ENCODE data around the gene ZMIZ1.

Gene ZMIZ1

DNA sequence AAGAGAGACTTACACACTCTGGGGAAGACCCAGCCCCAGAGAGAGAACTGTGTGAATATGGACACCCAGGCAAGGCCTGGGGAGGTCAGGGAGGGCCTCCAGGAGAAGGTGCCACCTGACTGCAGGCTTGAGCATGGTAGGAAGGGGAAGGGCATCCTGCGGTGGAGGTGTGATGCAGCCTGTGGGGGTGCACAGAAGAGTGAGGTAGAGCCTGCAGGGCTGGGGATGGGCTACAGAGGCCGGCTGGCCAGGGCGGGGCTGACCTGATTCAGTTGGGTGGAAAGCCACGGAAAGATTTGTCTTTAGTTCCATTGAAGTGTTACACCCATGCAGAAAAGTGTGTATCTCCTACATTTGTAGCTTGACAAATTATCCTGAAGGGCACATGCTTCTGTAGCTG lies 47.6 kb downstream of the ZMIZ1 start:
- DNase-seq (ENCODE audit: low read depth in 3 of 3, low spot score in 1 of 3) = no peak

DNA sequence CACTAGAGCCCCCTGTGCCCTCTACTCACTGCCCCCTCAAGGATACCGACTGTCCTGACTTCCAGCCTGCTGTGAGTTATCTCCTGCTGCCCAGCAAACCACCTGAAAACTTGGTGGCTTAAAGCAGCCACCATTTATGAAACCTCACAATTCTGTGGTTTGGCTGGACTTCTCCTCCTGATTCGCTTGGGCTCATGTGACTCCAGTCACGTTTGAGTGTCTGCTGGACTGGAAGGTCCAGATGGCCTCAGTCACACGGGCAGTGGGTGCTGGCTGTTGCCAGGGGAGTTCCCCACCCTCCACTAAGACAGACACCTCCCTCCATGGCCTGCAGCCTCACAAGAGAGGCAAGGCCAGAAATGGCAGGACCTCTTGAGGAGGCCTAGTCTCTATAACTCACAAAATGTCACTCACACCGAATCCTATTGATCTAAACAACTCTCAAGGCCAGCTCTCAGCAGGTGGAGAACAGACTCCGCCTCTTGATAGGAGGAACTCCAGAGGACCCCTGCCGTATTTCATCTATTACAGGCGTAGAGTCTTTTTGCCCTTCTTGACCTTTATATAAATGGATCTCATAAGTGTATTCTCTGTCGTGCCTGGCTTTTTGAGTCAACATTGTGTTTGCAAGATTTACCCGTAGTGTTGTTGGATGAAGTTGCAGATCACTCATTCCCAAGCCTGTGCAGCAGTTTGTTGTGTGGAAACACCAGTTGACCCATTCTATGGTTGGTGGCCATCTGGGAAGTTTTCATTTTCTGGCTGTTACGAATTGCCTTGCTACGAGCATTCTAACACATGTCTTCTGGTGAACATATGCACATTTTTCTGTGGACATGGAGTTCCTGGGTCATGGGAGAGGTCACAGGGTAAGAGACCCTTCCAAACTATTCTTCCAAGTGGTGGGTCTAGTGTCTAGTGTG lies 48.3 kb downstream of the ZMIZ1 start:
- DNase-seq (ENCODE audit: low read depth in 3 of 3, low spot score in 1 of 3) = no peak

DNA sequence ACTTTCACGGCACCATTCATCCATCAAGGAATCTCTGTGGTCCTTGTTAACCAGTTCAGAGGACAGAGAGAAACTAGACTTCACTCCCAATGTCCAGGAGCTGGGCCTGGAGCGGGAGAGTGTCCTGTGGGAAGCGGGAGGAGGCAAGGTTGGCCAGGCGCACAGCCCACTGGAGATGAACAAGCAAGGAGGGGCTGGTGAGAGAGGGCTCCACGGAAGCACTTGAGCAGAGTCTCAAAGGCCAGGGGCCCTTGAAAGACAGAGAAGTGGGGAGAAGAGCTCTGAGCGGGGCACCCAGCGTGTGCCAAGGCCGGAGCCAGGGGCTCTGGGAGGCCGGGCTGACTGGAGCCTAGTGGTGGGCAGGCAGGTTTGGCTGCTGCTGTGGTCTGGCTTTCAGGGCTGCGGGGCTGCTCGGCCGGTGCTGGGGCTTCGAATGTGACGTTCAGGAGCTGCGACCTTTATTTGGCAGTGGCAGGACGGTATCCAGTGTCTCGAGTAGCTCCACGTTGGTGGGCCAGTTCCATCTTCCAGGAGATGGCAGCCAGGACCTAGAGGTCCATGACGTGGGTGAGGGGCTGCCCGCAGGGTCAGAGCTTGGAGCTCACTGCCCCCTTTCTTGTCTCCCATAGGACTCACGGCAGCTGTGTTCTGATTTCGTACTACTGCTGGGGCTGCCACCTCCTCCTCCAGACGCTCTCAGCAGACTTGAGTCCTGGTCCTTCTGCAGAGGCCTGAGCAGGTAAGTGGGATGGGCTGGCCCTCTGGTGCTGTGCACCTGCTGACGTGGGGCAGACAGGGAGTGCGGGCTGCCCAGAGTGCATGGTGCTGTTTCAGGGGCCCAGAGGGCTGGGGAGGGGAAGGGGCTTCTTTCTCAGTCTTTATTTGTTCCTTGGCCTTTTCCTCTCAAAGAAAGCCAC lies 49.8 kb downstream of the ZMIZ1 start:
- DNase-seq (ENCODE audit: low read depth in 3 of 3, low spot score in 1 of 3) = no peak

DNA sequence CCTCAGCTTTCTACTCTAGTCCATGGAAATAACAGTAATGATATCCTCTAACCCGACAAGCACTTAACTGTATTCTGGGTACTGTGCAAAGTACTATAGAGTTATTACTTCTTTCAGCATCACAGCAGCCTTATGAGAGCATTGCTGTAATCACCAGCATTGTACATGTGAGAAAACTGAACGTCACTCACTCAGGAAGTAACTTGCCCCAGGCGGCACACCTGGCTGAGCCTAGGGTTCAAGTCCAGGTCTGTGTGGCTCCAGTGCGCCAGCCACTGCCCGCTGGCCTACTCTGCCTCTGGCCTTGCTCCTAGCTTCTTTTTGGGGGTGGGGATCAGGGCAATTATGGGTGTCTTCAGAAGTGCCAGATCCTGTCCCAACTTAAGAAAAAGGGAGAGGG lies 50.5 kb downstream of the ZMIZ1 start:
- no peak for DNase-seq (ENCODE audit: low read depth in 3 of 3, low spot score in 1 of 3)

DNA sequence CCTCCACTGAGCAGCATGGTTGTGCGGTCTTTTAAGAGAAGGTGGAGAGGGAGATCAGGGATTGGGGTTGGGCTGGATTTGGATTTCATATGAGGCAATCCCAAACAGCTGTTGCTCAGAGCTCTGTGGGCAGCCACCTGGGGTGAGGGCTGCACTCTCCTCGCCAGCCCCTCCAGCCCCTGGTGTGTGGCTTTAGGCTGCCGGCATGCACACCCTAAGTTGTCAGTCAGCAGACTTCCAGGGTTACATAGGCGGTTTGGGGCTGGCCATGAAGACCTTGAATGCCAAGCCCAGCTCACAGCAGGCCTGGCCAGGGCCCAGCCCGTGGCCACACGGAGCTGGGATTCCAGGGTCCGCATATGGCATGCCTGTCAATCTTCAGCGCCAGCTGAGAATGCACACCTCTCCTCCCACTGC lies 54.8 kb downstream of the ZMIZ1 start:
- no peak for DNase-seq (ENCODE audit: low read depth in 3 of 3, low spot score in 1 of 3)

DNA sequence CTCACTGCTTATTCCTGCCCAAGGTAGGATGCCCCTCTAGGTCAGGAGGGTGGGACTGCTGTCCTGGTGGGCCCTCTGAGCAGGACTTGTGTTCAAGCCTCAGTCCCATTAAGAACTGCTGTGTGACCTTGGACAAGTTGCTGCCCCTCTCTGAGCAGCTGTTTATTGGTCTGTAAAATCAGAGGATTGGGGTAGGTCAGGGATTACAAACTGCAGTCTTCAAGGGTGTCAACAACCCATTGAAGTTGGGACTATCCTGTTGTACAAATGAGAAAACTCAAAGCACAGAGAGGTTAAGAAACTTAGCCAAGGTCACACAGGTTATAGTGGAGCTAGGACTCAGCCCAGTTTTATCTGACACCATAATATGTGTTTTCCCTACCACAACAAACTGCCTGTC lies 55.3 kb downstream of the ZMIZ1 start:
- no peak for DNase-seq (ENCODE audit: low read depth in 3 of 3, low spot score in 1 of 3)

DNA sequence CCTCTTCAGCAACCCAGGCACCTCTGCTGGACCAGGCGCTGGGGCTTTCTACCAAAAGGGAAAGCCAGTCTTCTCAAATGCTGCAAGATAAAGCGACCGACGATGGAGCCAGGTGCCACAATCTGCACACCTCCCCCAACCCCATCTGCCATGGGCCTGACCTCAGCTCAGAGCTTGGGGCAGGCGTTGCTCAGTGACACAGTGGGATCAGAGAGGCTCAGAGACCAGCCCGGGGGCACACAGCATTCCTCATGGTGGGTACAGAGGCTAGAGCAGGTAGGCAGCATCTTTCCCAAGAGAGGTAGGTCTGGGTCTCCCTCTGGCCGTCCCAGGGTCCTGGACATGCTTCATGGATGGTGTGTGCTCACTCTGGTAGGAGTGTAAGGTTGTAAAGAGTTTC lies 56.3 kb downstream of the ZMIZ1 start:
- no peak for DNase-seq (ENCODE audit: low read depth in 3 of 3, low spot score in 1 of 3)

DNA sequence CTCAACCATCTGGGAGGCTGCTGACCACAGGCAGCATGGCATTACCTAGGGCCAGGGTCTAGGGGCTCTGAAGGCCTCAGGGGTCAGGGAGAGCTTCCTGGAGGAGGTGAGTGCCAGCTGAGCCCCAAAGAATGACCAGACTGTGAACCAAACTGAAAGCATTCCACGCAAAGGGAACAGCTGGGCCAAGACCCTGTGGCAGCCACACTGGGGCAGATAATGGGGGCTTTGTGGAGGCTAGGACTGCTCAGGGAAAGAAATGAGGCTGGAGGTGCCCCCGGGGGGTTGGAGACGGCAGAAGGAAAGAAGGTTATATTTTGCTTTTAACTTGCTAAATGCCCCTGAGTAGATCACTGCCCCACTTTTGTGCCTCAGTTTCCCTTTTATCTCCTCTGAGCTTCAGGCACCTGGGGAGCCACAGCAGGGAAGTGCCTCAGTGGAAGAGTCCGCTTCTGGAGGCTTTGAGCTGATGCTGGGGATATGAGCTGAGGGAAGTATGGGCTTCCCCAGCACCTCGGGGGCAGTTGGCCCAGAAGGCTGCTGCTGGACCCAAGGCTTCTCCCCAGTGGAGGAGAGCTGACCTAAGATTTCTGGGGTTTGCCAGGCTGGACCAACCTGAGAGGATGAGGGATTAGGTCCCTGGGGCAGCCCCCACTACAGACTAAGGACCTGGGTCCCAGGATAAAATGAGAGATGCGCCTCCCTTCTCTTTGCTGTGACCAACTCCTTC lies 57.8 kb downstream of the ZMIZ1 start:
- DNase-seq (ENCODE audit: low read depth in 3 of 3, low spot score in 1 of 3) = no peak

DNA sequence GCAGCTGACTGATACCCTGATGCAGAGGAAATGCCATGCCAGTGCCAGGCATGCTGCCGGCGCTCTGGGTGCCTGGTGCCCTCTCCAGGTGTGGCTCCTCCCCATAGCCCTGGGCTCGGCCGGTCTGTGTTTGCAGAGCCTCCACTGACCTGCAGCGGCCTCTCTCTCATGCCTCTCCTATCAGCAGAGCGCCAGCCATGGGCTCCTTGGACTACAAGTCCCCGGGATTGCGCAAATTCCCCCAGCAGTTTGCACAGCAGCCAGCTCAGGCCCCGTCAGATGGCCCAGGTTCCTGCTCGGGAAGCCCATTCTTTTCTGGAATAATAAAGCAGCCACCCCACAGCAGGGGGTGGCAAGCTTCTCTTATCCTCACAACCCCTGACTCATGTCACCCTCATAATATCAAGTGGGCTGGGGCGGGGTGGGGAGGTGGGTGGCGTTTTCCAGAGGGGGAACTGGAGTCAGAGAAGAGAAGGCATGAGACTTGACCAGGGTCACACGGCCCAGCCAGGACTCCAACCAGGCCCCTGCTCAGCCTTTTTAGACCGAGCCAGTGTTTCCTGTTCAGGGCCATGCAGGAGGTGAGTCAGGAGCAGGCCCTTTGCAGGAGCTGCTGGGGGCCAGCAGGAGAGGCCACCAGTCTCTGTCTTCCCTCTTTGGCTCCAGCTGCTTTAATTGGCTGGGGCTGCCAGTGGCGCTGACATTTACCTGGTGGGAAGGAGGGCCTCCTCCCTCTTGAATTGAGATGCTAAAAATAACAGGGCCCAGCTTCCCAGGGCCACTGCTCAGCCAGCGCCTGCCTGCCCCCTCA lies 58.6 kb downstream of the ZMIZ1 start:
- DNase-seq (ENCODE audit: low read depth in 3 of 3, low spot score in 1 of 3) = no peak

DNA sequence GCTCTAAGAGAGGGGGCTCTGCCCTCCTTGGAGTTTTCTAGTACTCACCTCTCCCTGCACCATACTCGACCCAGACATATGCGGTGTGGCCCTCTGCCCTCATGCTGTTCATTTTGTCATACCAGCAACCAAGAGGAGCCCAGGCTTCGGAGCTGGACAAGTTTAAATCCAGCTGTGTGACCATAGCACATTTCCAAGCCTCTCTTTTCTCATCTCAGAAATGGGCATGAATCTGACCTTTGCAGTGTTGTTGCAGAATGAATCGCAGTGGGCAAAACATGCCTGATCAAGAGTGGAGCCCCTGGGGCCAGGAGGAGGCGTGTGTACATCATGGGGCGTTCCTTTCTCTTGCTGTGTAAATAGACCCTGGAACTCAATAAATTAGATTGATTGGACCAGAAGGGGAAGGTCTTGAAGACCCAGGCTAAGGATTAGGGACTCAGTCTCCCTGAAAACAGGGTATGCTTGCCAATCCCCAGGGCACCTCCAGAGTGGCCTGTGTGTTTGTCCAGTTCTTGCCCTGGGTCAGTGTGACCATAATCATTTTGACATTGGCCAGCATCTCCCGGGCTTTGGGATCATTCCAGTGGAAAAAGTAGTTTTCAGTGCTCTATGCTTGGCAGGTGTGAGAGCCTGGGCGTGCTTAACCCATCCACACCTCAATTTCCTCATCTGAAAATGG lies 59.6 kb downstream of the ZMIZ1 start:
- no peak for DNase-seq (ENCODE audit: low read depth in 3 of 3, low spot score in 1 of 3)

DNA sequence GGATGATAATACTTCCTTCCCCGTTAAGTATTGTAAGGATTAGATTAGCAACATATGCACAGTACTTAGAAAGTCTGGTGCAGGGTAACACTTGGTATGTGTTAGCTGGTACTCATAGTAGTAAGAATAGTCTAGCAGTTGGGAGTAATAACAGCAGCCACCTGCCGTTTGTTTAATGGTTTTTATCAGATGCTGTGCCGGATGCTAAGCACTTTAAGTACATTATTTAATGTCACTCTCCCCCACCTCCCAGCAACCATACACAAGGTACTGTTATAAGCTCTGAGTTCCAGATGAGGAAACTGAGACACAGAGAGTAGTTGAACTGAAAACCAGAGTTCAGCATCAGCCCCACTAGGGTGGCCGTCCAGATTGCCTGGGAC lies 60.1 kb downstream of the ZMIZ1 start:
- no peak for DNase-seq (ENCODE audit: low read depth in 3 of 3, low spot score in 1 of 3)

DNA sequence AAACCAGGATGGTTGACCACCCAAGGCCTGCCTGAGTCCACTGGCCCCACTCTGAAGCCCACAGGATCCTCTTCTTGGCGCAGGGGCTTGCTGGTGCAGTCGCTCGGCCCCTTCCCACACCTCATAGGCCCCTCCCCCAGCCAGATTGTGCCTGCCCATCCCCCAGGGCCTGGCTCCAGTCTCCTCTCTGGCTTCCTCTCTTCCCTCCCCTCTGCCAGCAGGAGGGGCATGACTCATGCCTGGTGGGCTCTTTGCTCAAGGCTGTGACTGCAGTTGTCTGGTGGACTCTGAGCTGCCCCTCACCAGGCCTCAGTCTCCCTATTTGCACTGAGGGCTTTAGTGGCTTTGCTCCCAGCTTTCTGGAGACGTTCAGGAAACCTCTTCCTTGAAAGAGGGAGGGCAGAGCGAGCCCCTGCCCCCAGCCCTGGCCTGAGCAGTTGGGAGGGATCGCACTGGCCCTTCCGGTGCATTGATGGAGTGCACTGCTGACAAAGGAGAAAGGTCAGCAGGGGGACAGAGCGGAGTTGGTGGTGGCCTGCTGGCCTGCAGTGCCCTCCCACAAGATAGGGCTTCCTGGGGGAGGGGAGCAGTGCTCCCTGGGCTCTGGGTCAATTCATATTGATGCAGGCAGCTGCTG lies 60.7 kb downstream of the ZMIZ1 start:
- DNase-seq (ENCODE audit: low read depth in 3 of 3, low spot score in 1 of 3) = no peak

DNA sequence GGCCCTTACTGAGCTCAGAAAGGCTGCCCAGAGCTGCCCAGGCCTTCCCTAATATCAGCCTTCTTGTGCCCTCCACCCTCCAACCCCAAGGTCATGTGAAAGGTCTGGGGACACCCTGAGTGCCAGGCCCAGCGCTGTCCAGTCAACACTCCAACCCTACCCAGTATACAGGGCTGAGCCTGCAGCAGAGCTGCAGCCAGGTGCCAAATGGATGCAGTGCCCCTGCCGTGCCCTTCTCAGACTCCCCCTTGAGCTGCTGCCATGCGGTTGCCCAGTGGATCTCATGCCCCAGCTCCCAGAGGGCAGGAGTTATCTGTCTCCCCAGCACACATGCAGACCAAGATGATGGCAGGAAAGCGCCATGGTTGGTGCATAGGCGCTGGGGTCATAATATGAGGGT lies 61.5 kb downstream of the ZMIZ1 start:
- DNase-seq (ENCODE audit: low read depth in 3 of 3, low spot score in 1 of 3) = no peak

DNA sequence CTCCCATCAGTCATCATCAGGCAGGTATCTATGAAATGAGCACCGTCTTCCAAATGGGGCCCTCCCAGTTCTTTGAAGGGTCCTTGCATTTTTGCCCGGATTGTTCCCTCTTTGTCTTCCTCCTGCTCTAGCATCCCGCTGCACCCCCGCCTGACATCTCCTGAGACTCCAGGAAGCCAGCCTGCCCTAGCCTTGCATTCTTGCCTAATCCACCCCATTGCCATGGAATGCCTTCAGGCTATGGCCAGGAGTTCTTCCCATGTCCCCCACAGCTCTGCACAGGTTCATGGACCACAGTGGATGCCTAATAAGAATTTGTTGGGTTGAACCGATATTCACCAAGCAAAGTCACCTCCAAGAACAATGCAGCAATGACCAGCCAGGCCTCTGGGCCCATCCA lies 62.1 kb downstream of the ZMIZ1 start:
- DNase-seq (ENCODE audit: low read depth in 3 of 3, low spot score in 1 of 3) = no peak

DNA sequence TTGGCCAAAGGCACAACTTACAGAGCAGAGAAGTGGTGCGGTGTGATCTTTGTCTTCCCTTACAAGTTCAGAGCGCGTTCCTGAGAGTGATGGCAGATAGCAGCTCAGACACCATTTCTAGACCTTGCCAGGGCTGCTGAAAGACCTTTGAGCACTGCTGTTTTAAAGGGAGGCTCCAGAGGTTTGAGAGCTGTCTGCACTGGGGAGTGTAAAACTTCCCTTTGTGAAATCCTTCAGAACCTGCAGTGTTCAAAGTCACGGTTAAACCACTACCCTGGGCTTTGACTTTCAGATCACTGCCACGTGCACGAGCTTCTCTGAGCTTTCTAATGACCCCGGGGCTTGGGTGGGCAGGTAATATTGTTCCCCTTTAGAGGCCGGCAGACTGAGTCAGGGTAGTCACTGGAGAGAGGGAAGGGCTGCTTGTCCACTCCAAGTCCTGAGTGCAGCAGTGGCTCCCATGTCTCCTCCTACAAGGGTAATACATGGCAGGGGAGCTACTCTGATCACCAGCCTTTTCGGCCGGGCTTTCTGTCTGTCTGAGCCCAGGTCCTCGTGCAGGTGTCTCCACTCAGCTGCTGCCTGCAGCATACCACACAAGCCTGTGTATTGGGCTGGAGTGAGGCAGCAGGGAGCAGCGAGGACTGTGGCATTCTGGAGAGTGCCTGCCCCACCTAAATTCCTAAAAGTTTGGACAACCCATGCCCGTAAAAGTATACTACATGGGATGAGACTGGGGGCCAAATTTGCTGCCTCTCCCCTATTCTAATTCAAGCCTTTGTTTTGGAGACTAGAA lies 63.3 kb downstream of the ZMIZ1 start:
- no peak for DNase-seq (ENCODE audit: low read depth in 3 of 3, low spot score in 1 of 3)

DNA sequence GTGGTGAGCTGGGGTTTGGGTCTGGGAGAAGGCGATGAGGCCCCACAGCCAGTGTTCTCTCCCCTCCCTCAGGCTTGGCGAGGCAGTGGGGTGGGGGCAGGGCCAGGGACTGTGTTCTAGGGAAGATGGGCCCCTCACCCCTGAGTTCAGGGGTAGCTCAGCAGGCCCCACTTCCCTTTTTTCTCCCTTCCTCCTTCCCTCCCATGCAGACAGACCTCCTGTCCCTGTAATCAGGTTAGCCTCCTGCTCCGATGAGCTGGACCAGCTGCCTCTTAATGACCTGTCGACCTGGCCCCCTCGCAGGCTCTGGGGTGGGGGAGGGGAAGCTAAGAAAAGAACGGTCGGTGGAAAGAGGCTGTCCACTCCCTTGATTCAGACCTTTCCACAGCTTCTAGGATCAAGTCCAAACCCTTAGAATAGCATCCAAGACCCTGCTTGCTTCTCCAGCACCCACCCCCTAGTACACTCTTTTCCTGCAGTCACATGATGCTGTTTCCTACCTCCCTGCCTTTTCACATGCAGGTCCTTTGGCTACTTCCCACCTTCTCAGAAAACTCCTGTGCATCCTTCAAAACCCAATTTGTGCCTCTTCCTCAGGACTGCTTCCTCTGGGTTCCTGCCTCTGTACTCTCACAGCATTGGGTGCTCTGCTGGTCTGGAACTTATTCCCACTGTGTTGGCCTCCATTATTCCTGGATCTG lies 64.1 kb downstream of the ZMIZ1 start:
- DNase-seq (ENCODE audit: low read depth in 3 of 3, low spot score in 1 of 3) = no peak

DNA sequence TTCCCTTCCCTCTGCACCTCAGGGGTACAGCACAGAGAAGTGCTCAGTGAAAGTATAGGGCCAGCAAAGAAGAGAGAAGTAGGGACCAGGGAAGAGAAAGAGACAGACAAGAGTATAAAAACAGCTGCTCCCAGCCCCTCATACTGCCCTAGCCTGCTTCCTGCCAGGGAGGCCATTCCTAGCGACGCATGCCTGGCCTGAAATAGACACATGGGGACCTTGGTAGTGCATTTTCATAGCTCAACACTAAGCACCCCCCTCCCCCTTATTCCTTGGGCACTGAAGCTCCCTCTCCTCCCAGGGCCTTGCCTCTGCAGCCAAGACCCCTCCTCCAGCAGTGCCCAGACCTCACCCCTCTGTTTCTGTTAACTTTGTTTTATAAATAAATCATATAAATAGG lies 64.7 kb downstream of the ZMIZ1 start:
- no peak for DNase-seq (ENCODE audit: low read depth in 3 of 3, low spot score in 1 of 3)

DNA sequence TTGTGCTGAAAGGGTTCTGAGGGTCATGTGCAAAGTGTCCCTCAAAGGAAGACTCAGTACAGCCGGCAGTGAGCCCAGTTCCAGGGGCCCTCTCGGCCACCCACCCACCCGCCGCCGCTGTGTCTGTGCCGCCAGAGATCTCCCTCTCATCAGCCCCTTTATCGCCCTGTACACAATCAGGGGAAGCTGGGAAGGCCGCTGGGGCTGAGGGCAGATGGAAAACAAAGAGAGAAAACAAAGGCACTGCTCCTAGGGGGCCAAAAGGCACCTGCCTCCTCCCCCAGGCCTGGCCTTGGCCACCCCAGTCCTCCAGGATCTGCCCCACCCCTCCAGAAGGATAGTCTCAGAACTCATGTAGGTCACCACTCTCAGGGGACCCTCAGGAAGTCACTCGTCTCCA lies 67.0 kb downstream of the ZMIZ1 start:
- no peak for DNase-seq (ENCODE audit: low read depth in 3 of 3, low spot score in 1 of 3)
